NB4 (cell line): ENCODE measurements around the gene STARD7.
A peak's percentile ranks its signal among the peaks of the same experiment; 100 is the strongest.
"Not testable (repeated sequence)": the region's sequence is repeated elsewhere in the genome, so short reads cannot be mapped to it uniquely, and the experiment has no call there.

Source experiments
- DNase-seq: peaks from one replicate; pipeline ENCODE4 v3.0.0; 2010; ENCODE audit warnings: low read depth
- H3K4me3 ChIP-seq: one replicate; pipeline ENCODE4 v1.5.1; 2011; ENCODE audit warnings: mild to moderate bottlenecking, low read depth, low read length, moderate library complexity
- CTCF ChIP-seq: IDR thresholded peaks from one replicate; pipeline ENCODE4 v1.5.1; 2012; ENCODE audit warnings: low read depth, low read length
- MAX ChIP-seq: IDR thresholded peaks from 2 replicates; pipeline ENCODE4 v1.6.1; 2011; ENCODE audit warnings: low read depth, low read length
- MYC ChIP-seq: IDR thresholded peaks from 2 replicates; pipeline ENCODE4 v1.6.1; 2011; ENCODE audit warnings: low read depth, low read length
- POLR2A ChIP-seq: IDR thresholded peaks from 2 replicates; pipeline ENCODE4 v1.6.1; 2011; ENCODE audit warnings: mild to moderate bottlenecking; ENCODE audit not compliant: insufficient read length; ENCODE audit errors: extremely low read depth

Gene STARD7

GRCh38 chr2:96161898-96162297, 46.7 kb downstream of the STARD7 start:
- no peak for DNase-seq
- TF ChIP-seq MAX (no peak), MYC (no peak), POLR2A (no peak), CTCF (no peak)
- H3K4me3 ChIP-seq, result no peak overlapping the region

GRCh38 chr2:96160366-96160765, 48.3 kb downstream of the STARD7 start:
- not testable (repeated sequence) for DNase-seq, H3K4me3 ChIP-seq

- TF ChIP-seq POLR2A (no peak), MYC (no peak)
- H3K4me3 ChIP-seq, result no peak overlapping the region
- DNase-seq, result no peak
Measured at GRCh38 chr2:96159084-96159830, 49.4 kb downstream of the STARD7 start.

GRCh38 chr2:96158554-96158940, 50.1 kb downstream of the STARD7 start:
- peak overlapping the region; percentile 46 for H3K4me3 ChIP-seq
- no peak for DNase-seq

GRCh38 chr2:96157649-96158553, 50.7 kb downstream of the STARD7 start:
- TF ChIP-seq POLR2A (peak; percentile 17), MYC (peak; percentile 88), MAX (peak; percentile 73), CTCF (no peak)
- H3K4me3 ChIP-seq, result peak overlapping the region; percentile 50
- peak; percentile 99 for DNase-seq

More at GRCh38 chr2:96158554-96158940, 50.1 kb downstream of the STARD7 start:
- TF ChIP-seq MYC (no peak), CTCF (no peak), POLR2A (no peak)

GRCh38 chr2:96156926-96157648, 51.5 kb downstream of the STARD7 start:
- peak overlapping the region; percentile 50 for H3K4me3 ChIP-seq
- TF ChIP-seq MAX (no peak), MYC (0 out of 2 replicates have a peak, but pooled peaks have one; percentile 39)
- DNase-seq, result peak; percentile 96

- no peak for TF ChIP-seq MAX
- no peak for TF ChIP-seq POLR2A
- TF ChIP-seq MYC, result no peak
- no peak for TF ChIP-seq CTCF
Measured at GRCh38 chr2:96156011-96156820, 52.4 kb downstream of the STARD7 start.

More at GRCh38 chr2:96156011-96156820, 52.4 kb downstream of the STARD7 start:
- no peak for DNase-seq
- no peak overlapping the region for H3K4me3 ChIP-seq
